WI38 (cell line): ENCODE data around the gene IMPG1.

Experiments
- H3K4me3 ChIP-seq: 2 replicates; pipeline ENCODE4 v1.5.1; 2011; ENCODE audit warnings: low read depth, mild to moderate bottlenecking, control low read depth, low read length
- CTCF ChIP-seq: IDR thresholded peaks from 2 replicates; pipeline ENCODE4 v1.5.1; 2012; ENCODE audit warnings: low read depth, mild to moderate bottlenecking, control low read depth, low read length

IMPG1 gene

GRCh38 chr6:75952128-75952527, 120.3 kb downstream of the IMPG1 start:
- TF ChIP-seq CTCF: no peak
- no peak overlapping the region for H3K4me3 ChIP-seq

- no peak for TF ChIP-seq CTCF
Observed at GRCh38 chr6:75947935-75948334, 124.5 kb downstream of the IMPG1 start.

DNA sequence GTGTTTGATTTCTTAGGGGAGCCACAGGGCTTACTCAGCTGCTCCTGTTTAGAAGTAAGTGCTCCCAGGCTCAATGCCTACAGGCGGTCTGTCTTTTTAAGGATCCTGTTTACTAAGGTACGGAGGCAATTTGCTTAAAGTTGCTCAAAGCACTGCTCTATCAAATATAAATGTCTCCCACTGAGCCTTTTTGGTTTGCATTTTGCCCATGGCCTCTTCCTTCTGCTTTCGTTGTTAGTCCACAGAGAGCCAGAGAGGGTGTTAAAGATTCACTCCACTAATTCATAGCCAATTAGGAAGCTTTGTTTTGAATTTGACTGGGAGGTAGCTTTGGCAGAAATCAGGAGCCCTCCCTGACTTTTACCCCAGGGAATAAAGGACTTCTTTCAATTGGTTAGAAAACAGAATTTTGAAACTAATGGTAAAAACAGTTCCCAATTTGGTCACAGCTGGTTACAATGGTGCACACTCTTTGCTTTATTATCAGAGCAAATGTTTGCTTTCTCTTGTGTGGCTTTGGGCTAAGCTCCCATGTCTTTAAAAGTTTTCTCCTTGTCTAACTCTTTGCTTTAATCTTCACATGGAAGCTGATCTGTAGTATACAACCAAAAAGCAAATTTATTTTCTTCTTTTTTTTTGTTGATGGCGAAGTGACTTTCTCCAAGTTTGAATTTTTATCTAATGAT, 126.2 kb downstream of the IMPG1 start:
- H3K4me3 ChIP-seq: no peak overlapping the region
- TF ChIP-seq CTCF: no peak

More at GRCh38 chr6:75947935-75948334, 124.5 kb downstream of the IMPG1 start:
- H3K4me3 ChIP-seq: no peak overlapping the region

GRCh38 chr6:75943381-75943780, 129.1 kb downstream of the IMPG1 start:
- no peak for TF ChIP-seq CTCF
- H3K4me3 ChIP-seq: no peak overlapping the region

DNA sequence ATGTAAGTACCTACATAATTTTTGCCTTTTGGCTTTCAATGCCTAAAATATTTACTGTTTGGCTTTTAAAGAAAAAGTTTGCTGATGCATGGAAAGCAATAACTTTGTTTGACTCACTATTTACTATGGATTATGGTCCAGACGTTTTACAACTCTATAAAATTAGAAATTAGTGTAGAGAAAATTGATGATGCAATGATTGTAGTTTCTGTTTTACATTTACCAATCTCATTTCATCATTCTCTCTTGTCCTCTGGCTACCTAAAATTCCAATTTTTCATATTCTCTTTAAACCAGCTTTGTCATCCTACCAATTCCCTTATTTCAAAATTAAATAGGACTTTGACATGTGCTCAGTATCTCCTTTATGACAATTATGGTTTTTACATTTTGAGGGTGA, 131.0 kb downstream of the IMPG1 start:
- H3K4me3 ChIP-seq: no peak overlapping the region
- no peak for TF ChIP-seq CTCF

- TF ChIP-seq CTCF: no peak
- H3K4me3 ChIP-seq: no peak overlapping the region
Observed at GRCh38 chr6:75940564-75940963, 131.9 kb downstream of the IMPG1 start.

GRCh38 chr6:75937846-75938245, 134.6 kb downstream of the IMPG1 start:
- TF ChIP-seq CTCF: no peak
- no peak overlapping the region for H3K4me3 ChIP-seq
